HEK293T (cell line): ENCODE data around the gene GALNT2.

Experiments used
- FOXA1 ChIP-seq: fragments of 450-650 bp; IDR thresholded peaks from 2 replicates; pipeline ENCODE4 v1.6.1; 2016; ENCODE audit warnings: mild to moderate bottlenecking
- FOXM1 ChIP-seq: fragments of 450-650 bp; IDR thresholded peaks from 2 replicates; pipeline ENCODE4 v1.6.1; 2017; ENCODE audit warnings: mild to moderate bottlenecking, borderline replicate concordance

GRCh38 chr1:230328342-230329015 is 261.4 kb downstream of the GALNT2 start:
- TF ChIP-seq FOXM1 (no peak), FOXA1 (no peak)
